Caco-2 (cell line): Measurements from ENCODE around the gene S100A6. TPM values are rescaled to one million over a fixed set of nuclear protein-coding genes. Genes with fewer than 3 reads are reported as not detected.

Source experiments
- BruUV-seq: library from RNA; stranded (reverse); fragments of 400-500 nt; replicated peaks from 2 replicates; lab custom pipeline; 2021; lab: Mats Ljungman, UMichigan
- CTCF ChIA-PET: fragments of 300-600 bp; sonication (Branson Sonifier 250); formaldehyde crosslinking; loops from one replicate; lab custom pipeline; 2022; ENCODE audit warnings: antibody characterized with exemption; lab: Charles Lee
- POLR2A ChIA-PET: fragments of 300-600 bp; sonication (Branson Sonifier 250); formaldehyde crosslinking; loops from one replicate; lab custom pipeline; 2022; ENCODE audit warnings: antibody characterized with exemption; lab: Charles Lee
- DNase-seq, 2 experiments: peaks; one replicate each; pipeline versions ENCODE4 v3.0.0 to v3.0.0-alpha.2; 2020 to 2022
- H3K27me3 ChIP-seq: replicated peaks from 2 replicates; pipeline ENCODE4 v1.6.0; 2011; ENCODE audit warnings: low read length; ENCODE audit not compliant: control insufficient read depth, insufficient read depth
- H3K36me3 ChIP-seq: 2 replicates; pipeline ENCODE4 v1.5.1; 2011; ENCODE audit warnings: low read length; ENCODE audit not compliant: control insufficient read depth, insufficient read depth
- H3K4me1 ChIP-seq: fragments of 250-450 bp; sonication (Bioruptor Pico); 2 replicates; pipeline ENCODE4 v1.5.1; 2020; ENCODE audit warnings: mild to moderate bottlenecking
- H3K4me3 ChIP-seq: 2 replicates; pipeline ENCODE4 v1.5.1; 2011; ENCODE audit warnings: low read depth, mild to moderate bottlenecking, control low read depth, low read length
- H3K9me3 ChIP-seq: fragments of 250-450 bp; sonication (Bioruptor Pico); 2 replicates; pipeline ENCODE4 v1.5.1; 2020; ENCODE audit warnings: mild to moderate bottlenecking, moderate library complexity
- H3K27ac Mint-ChIP-seq: one replicate; pipeline ENCODE4 v1.8.0; 2022; ENCODE audit warnings: mixed read lengths; ENCODE audit not compliant: unreplicated experiment
- H3K27me3 Mint-ChIP-seq: one replicate; pipeline ENCODE4 v1.8.0; 2022; ENCODE audit warnings: mixed read lengths; ENCODE audit not compliant: insufficient read depth, unreplicated experiment
- H3K36me3 Mint-ChIP-seq: one replicate; pipeline ENCODE4 v1.8.0; 2022; ENCODE audit warnings: mild to moderate bottlenecking, mixed read lengths; ENCODE audit not compliant: insufficient read depth, unreplicated experiment
- H3K4me1 Mint-ChIP-seq: one replicate; pipeline ENCODE4 v1.8.0; 2022; ENCODE audit warnings: low read depth, mixed read lengths; ENCODE audit not compliant: unreplicated experiment
- H3K4me3 Mint-ChIP-seq: one replicate; pipeline ENCODE4 v1.8.0; 2022; ENCODE audit warnings: mild to moderate bottlenecking, moderate library complexity, mixed read lengths; ENCODE audit not compliant: unreplicated experiment
- H3K9me3 Mint-ChIP-seq: one replicate; pipeline ENCODE4 v1.8.0; 2022; ENCODE audit warnings: mixed read lengths; ENCODE audit not compliant: unreplicated experiment
- CTCF ChIP-seq, 2 experiments: fragments of 200-600 bp in 1 of 2; IDR thresholded peaks; 1 replicate in 1 of 2; 2 replicates in 1 of 2; pipeline versions ENCODE4 v1.5.1 to v1.8.0; 2011 to 2022; ENCODE audit warnings: antibody characterized with exemption in 1 of 2, control low read depth in 1 of 2, inconsistent platforms in 1 of 2, low read depth in 1 of 2, low read length in 1 of 2, mild to moderate bottlenecking in 1 of 2, moderate library complexity in 1 of 2; ENCODE audit not compliant: insufficient read depth in 1 of 2, severe bottlenecking in 1 of 2, unreplicated experiment in 1 of 2
- intact Hi-C: fragments of 100-400 bp; cut with micrococcal nuclease; formaldehyde crosslinking; loops from one replicate; pipeline ENCODE4 v1.10.0; 2022; ENCODE audit not compliant: unreplicated experiment
- total RNA-seq: library from RNA; stranded (reverse); gene quantifications from 2 replicates; pipeline ENCODE4 v1.2.3, GENCODE V29; 2022

S100A6 gene
- total RNA-seq, 1 experiment from 2014 or later = 432 TPM

GRCh38 chr1:153527683-153528040 is 8.1 kb downstream of the S100A6 start:
- Mint-ChIP-seq H3K36me3 (peaks cover 3% of the 10 kb centered on the region), H3K4me1 (peaks cover 31% of the 10 kb centered on the region), H3K9me3 (peaks cover 9% of the 10 kb centered on the region), H3K4me3 (no peak overlapping the region), H3K27ac (no peak overlapping the region), H3K27me3 (no peaks in the 10 kb centered on the region)
- peaks cover 21% of the 10 kb centered on the region for H3K4me1 ChIP-seq
- no peaks in the 10 kb centered on the region for H3K36me3 ChIP-seq
- ChIA-PET CTCF (no interaction called here), POLR2A (no interaction called here)
- no peak for DNase-seq
- BruUV-seq = no TSS peak
- no peak for TF ChIP-seq CTCF (IDR thresholded peaks at IDR 0.05; ENCODE audit: insufficient read depth in 1 of 2, low read depth in 1 of 2, low read length in 1 of 2, severe bottlenecking in 1 of 2, unreplicated experiment in 1 of 2)
- intact Hi-C loops = no loop called here
- no peaks in the 10 kb centered on the region for H3K27me3 ChIP-seq
- H3K4me3 ChIP-seq = no peak overlapping the region
- H3K9me3 ChIP-seq = peaks cover 3% of the 10 kb centered on the region; the same call in 1 of the 2 replicates

- H3K27ac Mint-ChIP-seq = no peak overlapping the region
- DNase-seq = no peak
- peaks cover 26% of the 10 kb centered on the region for H3K4me1 Mint-ChIP-seq
- Histone ChIP-seq H3K9me3 (peaks cover 5% of the 10 kb centered on the region; the same call in 1 of the 2 replicates), H3K4me3 (no peak overlapping the region), H3K27me3 (no peaks in the 10 kb centered on the region), H3K36me3 (no peaks in the 10 kb centered on the region), H3K4me1 (peaks cover 18% of the 10 kb centered on the region)
- peaks cover 9% of the 10 kb centered on the region for H3K9me3 Mint-ChIP-seq
- TF ChIP-seq CTCF (IDR thresholded peaks at IDR 0.05; ENCODE audit: insufficient read depth in 1 of 2, low read depth in 1 of 2, low read length in 1 of 2, severe bottlenecking in 1 of 2, unreplicated experiment in 1 of 2) = no peak
- no peaks in the 10 kb centered on the region for H3K27me3 Mint-ChIP-seq
- POLR2A ChIA-PET = no interaction called here
- intact Hi-C loops = no loop called here
- H3K36me3 Mint-ChIP-seq = peaks cover 8% of the 10 kb centered on the region
- CTCF ChIA-PET = no interaction called here
- no TSS peak for BruUV-seq
- H3K4me3 Mint-ChIP-seq = no peak overlapping the region
Observed at GRCh38 chr1:153527023-153527682, 8.6 kb downstream of the S100A6 start.

GRCh38 chr1:153526132-153526543 is 9.7 kb downstream of the S100A6 start:
- intact Hi-C loops = no loop called here
- Histone ChIP-seq H3K4me1 (peaks cover 23% of the 10 kb centered on the region), H3K27me3 (no peaks in the 10 kb centered on the region), H3K9me3 (peaks cover 5% of the 10 kb centered on the region; the same call in 1 of the 2 replicates), H3K4me3 (no peak overlapping the region), H3K36me3 (no peaks in the 10 kb centered on the region)
- POLR2A ChIA-PET = interaction anchor here (0.8 kb wide), 1 partner anchor 87 kb away, joined by 3 read pairs; the partner anchor contains the start of gene S100A16
- no peaks in the 10 kb centered on the region for H3K27me3 Mint-ChIP-seq
- no TSS peak for BruUV-seq
- H3K27ac Mint-ChIP-seq = no peak overlapping the region
- H3K9me3 Mint-ChIP-seq = peaks cover 9% of the 10 kb centered on the region
- TF ChIP-seq CTCF (IDR thresholded peaks at IDR 0.05; ENCODE audit: insufficient read depth in 1 of 2, low read depth in 1 of 2, low read length in 1 of 2, severe bottlenecking in 1 of 2, unreplicated experiment in 1 of 2) = no peak
- H3K4me3 Mint-ChIP-seq = no peak overlapping the region
- peaks cover 27% of the 10 kb centered on the region for H3K4me1 Mint-ChIP-seq
- CTCF ChIA-PET = interaction anchor here (0.5 to 1.6 kb wide), 4 partner anchors 10 to 1492 kb away, joined by 3 to 6 read pairs (median 4); partner anchors contain the start of gene S100A6
- peaks cover 13% of the 10 kb centered on the region for H3K36me3 Mint-ChIP-seq
- DNase-seq = peak in 1 of 2 experiments; percentile 42
